ENCODE results near the gene TMED1. TPM values are rescaled to one million over a fixed set of nuclear protein-coding genes. Genes with fewer than 3 reads are reported as not detected.
A peak's percentile ranks its signal among the peaks of the same experiment; 100 is the strongest.

The TMED1 gene
- total RNA-seq, 2 donors from 2014 or later, result 27.2 to 28.5 TPM

DNA sequence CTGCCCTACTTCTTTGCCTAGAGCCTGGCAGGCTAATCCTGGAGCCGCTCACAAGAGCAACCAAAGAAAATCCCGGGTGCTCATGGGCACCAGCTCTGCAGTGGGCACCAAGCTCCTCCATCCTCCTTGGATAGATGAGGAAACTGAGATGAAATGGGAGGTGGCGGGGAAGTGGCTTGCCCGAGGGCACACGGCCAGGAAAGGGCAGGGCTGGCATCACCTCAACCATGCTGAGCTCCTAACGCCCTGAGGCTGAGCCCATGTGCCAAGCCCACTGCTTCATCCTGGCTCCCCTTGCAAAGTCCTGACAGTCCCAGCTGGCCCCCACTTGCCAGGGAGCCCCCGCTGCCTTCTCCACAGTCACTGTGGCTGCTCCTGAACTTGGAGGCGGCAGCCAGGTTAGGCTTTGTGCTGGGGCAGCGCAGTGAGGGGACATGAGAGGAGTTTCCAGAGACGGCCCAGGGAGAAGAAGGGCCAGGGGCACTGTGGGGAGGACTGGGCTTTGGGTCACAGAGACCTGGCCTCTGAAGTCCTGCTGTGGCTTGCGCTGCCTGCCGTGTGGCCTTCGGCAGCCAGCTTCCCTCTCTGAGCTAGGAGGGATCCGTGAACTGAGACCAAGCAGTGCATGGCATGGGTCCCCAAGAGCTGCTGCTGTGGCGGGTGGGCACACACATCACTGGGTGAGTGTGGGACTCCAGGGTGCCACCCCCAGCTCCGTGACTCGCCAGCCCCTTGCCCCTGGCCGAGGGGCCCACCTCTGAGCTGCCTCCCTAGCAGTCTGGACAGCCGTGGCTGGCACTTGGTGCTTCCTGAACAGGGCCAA lies 17.5 kb downstream of the TMED1 start:
- intact Hi-C loops (cut with DNase I), result no loop called here
- DNase-seq (no peak), ATAC-seq (no peak)

GRCh38 chr19:10817291-10818038 lies 18.5 kb downstream of the TMED1 start:
- ATAC-seq (peak; percentile 55 to 68), DNase-seq (peak; percentile 65)
- intact Hi-C loops (cut with DNase I), result no loop called here

GRCh38 chr19:10816691-10817090 lies 19.3 kb downstream of the TMED1 start:
- no peak for ATAC-seq
- DNase-seq, result no peak
- intact Hi-C loops (cut with DNase I), result no loop called here

- no peak for ATAC-seq
These were observed 19.9 kb downstream of the TMED1 start for GRCh38 chr19:10815969-10816644.

DNA sequence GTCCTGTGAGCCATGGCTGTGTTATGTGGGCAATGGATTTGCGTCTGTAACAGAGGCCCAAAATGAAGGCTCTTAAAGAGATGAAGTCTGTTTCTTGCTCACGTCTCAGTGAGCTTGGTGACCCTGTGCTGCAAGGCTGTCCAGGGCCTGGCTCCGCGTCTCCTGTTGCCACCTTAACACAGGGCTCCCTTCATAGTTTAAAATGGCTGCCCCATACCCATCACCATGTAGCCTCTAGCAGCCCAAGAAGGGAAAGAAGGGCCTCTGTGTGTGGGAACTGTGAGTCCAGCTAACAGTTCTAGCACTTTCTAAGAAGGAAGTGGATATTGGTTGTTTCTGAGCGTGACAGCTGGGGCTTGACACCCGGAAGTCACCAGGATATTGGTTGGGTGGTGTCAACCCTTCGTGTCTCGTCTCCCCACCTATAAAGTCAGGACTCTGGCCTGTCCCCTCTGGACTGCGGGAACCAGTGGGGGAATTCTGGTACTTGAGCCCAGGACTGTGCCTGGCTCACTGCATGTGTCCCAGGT lies 20.9 kb downstream of the TMED1 start:
- ATAC-seq (no peak), DNase-seq (no peak)
- intact Hi-C loops (cut with DNase I), result no loop called here

More at GRCh38 chr19:10815969-10816644, 19.9 kb downstream of the TMED1 start:
- intact Hi-C loops (cut with DNase I), result no loop called here
- DNase-seq, result no peak

GRCh38 chr19:10812902-10813404 lies 23.1 kb downstream of the TMED1 start:
- intact Hi-C loops (cut with DNase I), result no loop called here
- DNase-seq (peak; percentile 69), ATAC-seq (peak; percentile 42 to 70)

- ATAC-seq (no peak), DNase-seq (no peak)
- intact Hi-C loops (cut with DNase I), result no loop called here
These were observed 23.8 kb downstream of the TMED1 start for GRCh38 chr19:10812196-10812595.

GRCh38 chr19:10811391-10812111 lies 24.5 kb downstream of the TMED1 start:
- DNase-seq (no peak), ATAC-seq (no peak)
- intact Hi-C loops (cut with DNase I), result no loop called here

GRCh38 chr19:10809651-10810285 lies 26.2 kb downstream of the TMED1 start:
- DNase-seq (no peak), ATAC-seq (peak in 1 of 2 donors; percentile 4)
- intact Hi-C loops (cut with DNase I), result no loop called here

DNA sequence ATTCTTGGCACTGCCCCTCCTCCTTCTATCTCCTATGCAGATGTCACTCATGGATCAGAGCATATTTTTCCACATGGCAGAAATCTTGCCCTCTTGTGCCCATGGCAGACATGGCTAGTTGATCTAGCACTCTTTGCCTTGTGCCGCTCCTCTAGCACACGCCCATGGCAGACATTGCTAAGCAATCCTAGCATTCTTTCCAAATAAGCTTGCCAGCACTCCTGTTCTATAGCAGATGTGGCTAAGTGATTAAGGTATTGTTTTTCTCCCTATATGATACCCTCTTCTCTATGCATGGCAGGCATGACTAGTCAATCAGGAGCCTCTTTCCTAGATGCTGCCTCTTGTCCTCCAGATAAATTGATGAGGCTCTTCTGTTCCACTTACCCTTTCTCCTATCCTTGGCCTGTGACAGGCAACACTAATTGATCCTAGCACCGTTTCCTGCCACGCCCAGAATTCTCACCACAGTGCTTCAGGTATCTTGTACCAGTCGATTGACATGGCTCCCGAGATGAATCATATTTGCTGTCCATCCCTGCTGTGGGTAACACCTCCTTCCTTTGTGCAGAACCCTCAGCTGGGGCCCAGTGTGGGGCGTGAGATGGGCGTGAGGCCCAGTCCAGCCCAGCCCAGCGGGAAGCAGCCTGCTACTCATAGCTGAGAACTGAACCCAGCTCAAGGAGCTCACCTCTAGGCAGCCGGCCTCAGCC lies 26.9 kb downstream of the TMED1 start:
- DNase-seq (no peak), ATAC-seq (no peak)
- intact Hi-C loops (cut with DNase I), result no loop called here

GRCh38 chr19:10805758-10806247 lies 30.2 kb downstream of the TMED1 start:
- DNase-seq (no peak), ATAC-seq (no peak)
- intact Hi-C loops (cut with DNase I), result no loop called here

- intact Hi-C loops (cut with DNase I), result no loop called here
- ATAC-seq, result no peak
- DNase-seq, result no peak
These were observed 30.8 kb downstream of the TMED1 start for GRCh38 chr19:10805065-10805757.

DNA sequence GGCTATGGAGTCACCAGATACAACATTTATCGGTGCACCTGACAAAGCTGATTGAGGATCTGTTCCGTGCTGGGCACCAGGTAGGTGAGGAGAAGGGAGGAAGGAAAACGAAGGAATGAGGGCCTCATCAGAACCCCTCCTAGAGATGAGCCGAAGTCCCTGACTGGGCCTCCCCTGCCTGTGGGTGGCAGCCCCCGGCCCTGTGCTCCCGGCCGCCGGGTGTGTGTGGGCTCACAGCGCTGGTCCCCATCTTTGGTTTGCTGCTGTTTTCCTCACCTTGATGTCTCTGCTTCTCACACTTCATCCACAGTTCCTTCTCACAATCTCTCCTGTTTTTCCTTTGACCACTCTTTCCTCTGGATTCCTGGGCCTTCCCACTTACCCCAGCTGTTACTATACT lies 32.8 kb downstream of the TMED1 start:
- DNase-seq (no peak), ATAC-seq (no peak)
- intact Hi-C loops (cut with DNase I), result no loop called here

DNA sequence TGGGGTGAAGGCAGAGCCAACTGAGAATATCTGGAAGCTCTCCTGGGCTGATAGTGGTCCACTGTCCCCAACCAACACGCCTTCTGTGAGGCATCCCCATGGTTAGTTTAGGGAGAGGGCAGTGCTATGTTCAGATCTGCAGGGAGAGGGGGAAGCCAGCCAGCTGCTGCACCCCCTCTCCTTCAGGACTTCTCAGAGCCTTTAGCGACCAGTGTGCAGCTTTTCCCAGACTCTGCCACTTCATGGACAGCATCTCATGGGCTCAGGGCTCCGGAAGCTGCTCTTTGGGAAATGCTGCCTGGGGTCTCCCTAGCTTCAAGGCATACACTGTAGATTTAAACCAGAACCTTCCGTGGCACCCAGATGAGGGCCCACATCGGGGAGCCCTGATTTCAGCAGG lies 33.5 kb downstream of the TMED1 start:
- intact Hi-C loops (cut with DNase I), result no loop called here
- DNase-seq, result no peak
- no peak for ATAC-seq

DNA sequence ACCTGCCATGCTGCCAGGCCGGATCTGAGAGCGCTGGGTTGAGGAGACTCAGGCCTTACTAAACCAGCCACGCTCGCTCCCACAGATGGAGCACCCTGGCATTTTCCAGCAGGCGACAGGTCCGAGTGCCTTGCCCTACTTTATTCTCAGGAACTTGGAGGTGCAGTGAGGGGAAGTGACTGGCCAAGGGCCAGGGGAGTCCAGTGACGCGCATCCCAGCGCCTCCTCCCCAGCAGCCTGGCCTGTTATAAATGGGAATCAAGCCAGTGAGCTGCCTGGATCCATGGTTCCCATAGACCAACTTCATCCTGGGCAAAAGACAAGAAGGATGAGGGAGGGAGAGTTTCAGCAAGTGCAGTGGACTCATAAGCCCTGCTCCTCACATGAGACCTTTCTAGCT lies 35.5 kb downstream of the TMED1 start:
- peak; percentile 46 to 66 for ATAC-seq
- DNase-seq, result peak; percentile 62
- intact Hi-C loops (cut with DNase I), result no loop called here

GRCh38 chr19:10797541-10798256 lies 38.3 kb downstream of the TMED1 start:
- ATAC-seq (peak; percentile 21 to 68), DNase-seq (no peak)
- intact Hi-C loops (cut with DNase I), result no loop called here

Data from left cardiac atrium (tissue), 4 donors.